ENCODE data around the gene HECTD2.

The HECTD2 gene

GRCh38 chr10:91514787-91515186 is 104.6 kb downstream of the HECTD2 start:
- DNase-seq (ENCODE audit: low read depth in 1 of 2, low spot score in 1 of 2): no peak
- no peak overlapping the region for H3K4me3 ChIP-seq (replicated peaks; ENCODE audit: insufficient read depth, low read length)
- no peak for TF ChIP-seq GABPA (IDR thresholded peaks at IDR 0.05; ENCODE audit: low read depth)
- no peak for TF ChIP-seq CTCF (IDR thresholded peaks at IDR 0.05; ENCODE audit: insufficient read depth, low read length)
- TF ChIP-seq POLR2AphosphoS5 (IDR thresholded peaks at IDR 0.05; ENCODE audit: low read depth): no peak
- no peak for TF ChIP-seq REST (IDR thresholded peaks at IDR 0.05; ENCODE audit: insufficient replicate concordance, low read depth)
- no peak for TF ChIP-seq SPI1 (IDR thresholded peaks at IDR 0.05; ENCODE audit: borderline replicate concordance, low read depth)
- H3K27ac ChIP-seq (replicated peaks): no peak overlapping the region
- no peaks in the 10 kb centered on the region for H3K27me3 ChIP-seq (ENCODE audit: insufficient read depth, poor library complexity, severe bottlenecking)

DNA sequence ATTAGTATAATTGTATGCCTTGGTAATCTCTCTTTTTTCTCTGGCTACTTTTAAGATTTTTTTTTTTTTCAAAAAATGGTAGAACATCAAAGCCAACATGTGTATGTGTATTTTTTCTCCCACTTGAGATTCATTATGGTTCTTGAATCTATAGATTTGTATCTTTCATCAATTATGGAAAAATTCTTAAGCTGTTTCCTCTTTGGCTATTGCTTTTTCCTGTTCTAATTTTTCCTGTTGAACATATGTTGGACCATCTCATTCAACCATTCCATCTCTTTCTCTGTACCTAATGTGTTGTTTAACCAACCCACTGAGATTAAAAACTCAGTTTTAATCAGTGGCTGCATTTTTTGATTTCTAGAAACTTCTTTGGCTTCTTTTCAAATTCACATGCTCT is 107.2 kb downstream of the HECTD2 start:
- DNase-seq (ENCODE audit: low read depth in 1 of 2, low spot score in 1 of 2): no peak
- TF ChIP-seq POLR2AphosphoS5 (IDR thresholded peaks at IDR 0.05; ENCODE audit: low read depth): no peak
- TF ChIP-seq CTCF (IDR thresholded peaks at IDR 0.05; ENCODE audit: insufficient read depth, low read length): no peak
- TF ChIP-seq SPI1 (IDR thresholded peaks at IDR 0.05; ENCODE audit: borderline replicate concordance, low read depth): no peak
- no peak for TF ChIP-seq REST (IDR thresholded peaks at IDR 0.05; ENCODE audit: insufficient replicate concordance, low read depth)
- no peak for TF ChIP-seq GABPA (IDR thresholded peaks at IDR 0.05; ENCODE audit: low read depth)
- no peaks in the 10 kb centered on the region for H3K27me3 ChIP-seq (ENCODE audit: insufficient read depth, poor library complexity, severe bottlenecking)
- H3K27ac ChIP-seq (replicated peaks): no peak overlapping the region
- no peak overlapping the region for H3K4me3 ChIP-seq (replicated peaks; ENCODE audit: insufficient read depth, low read length)

GRCh38 chr10:91519899-91520514 is 109.9 kb downstream of the HECTD2 start:
- no peak overlapping the region for H3K4me3 ChIP-seq (replicated peaks; ENCODE audit: insufficient read depth, low read length)
- no peak overlapping the region for H3K27ac ChIP-seq (replicated peaks)
- H3K27me3 ChIP-seq (ENCODE audit: insufficient read depth, poor library complexity, severe bottlenecking): no peaks in the 10 kb centered on the region
- DNase-seq (ENCODE audit: low read depth in 1 of 2, low spot score in 1 of 2): no peak
- TF ChIP-seq GABPA (IDR thresholded peaks at IDR 0.05; ENCODE audit: low read depth): no peak
- TF ChIP-seq POLR2AphosphoS5 (IDR thresholded peaks at IDR 0.05; ENCODE audit: low read depth): no peak
- no peak for TF ChIP-seq CTCF (IDR thresholded peaks at IDR 0.05; ENCODE audit: insufficient read depth, low read length)
- no peak for TF ChIP-seq SPI1 (IDR thresholded peaks at IDR 0.05; ENCODE audit: borderline replicate concordance, low read depth)
- TF ChIP-seq REST (IDR thresholded peaks at IDR 0.05; ENCODE audit: insufficient replicate concordance, low read depth): no peak

All from HL-60 (cell line).